HepG2 (cell line): Measurements from ENCODE around the gene CSNK2A1. TPM values are rescaled to one million over a fixed set of nuclear protein-coding genes. Genes with fewer than 3 reads are reported as not detected.
A peak's percentile ranks its signal among the peaks of the same experiment; 100 is the strongest.

Experiments used
- FOXJ3 ChIP-seq: sonication (generic); formaldehyde crosslinking; IDR thresholded peaks from 2 replicates; pipeline ENCODE4 v1.4.0; 2020; ENCODE audit warnings: missing genetic modification reagents, mild to moderate bottlenecking, borderline replicate concordance
- GZF1 ChIP-seq: sonication (generic); formaldehyde crosslinking; IDR thresholded peaks from 2 replicates; pipeline ENCODE4 v1.5.1; 2020; ENCODE audit warnings: mild to moderate bottlenecking, missing genetic modification reagents
- KAT2B ChIP-seq: fragments of 150-350 bp; IDR thresholded peaks from 2 replicates; pipeline ENCODE4 v1.6.1; 2014; ENCODE audit warnings: low read depth, low read length, borderline replicate concordance
- MIER2 ChIP-seq: IDR thresholded peaks from 2 replicates; pipeline ENCODE4 v1.6.1; 2016; ENCODE audit warnings: missing biosample characterization, missing genetic modification reagents
- MTA1 ChIP-seq: sonication (generic); formaldehyde crosslinking; IDR thresholded peaks from 2 replicates; pipeline ENCODE4 v1.4.0; 2020; ENCODE audit warnings: missing genetic modification reagents, mild to moderate bottlenecking, borderline replicate concordance
- NKX3-1 ChIP-seq: sonication (generic); formaldehyde crosslinking; IDR thresholded peaks from 2 replicates; pipeline ENCODE4 v1.5.0; 2020; ENCODE audit warnings: missing genetic modification reagents
- NR2F1 ChIP-seq, 2 experiments: fragments of 450-650 bp in 1 of 2; formaldehyde crosslinking in 1 of 2; IDR thresholded peaks; 2 replicates each; pipeline versions ENCODE4 v1.5.0 to v1.6.1; 2016 to 2020; ENCODE audit warnings: mild to moderate bottlenecking in 1 of 2, missing compliant biosample characterization in 1 of 2, missing genetic modification reagents in 1 of 2, moderate library complexity in 1 of 2
- NR2F2 ChIP-seq: IDR thresholded peaks from 2 replicates; pipeline ENCODE4 v1.6.1; 2012; ENCODE audit warnings: low read depth, inconsistent platforms, borderline replicate concordance
- RBAK ChIP-seq: sonication (generic); formaldehyde crosslinking; IDR thresholded peaks from 2 replicates; pipeline ENCODE4 v1.5.1; 2020; ENCODE audit warnings: mild to moderate bottlenecking, missing genetic modification reagents
- SNRNP70 ChIP-seq: fragments of 200-400 bp; formaldehyde crosslinking; IDR thresholded peaks from 2 replicates; pipeline ENCODE4 v1.6.1; 2017; ENCODE audit warnings: mild to moderate bottlenecking, low read depth, low read length, moderate library complexity
- SP140L ChIP-seq: sonication (generic); formaldehyde crosslinking; IDR thresholded peaks from 2 replicates; pipeline ENCODE4 v1.4.0; 2020; ENCODE audit warnings: missing genetic modification reagents, borderline replicate concordance
- TAF15 ChIP-seq: fragments of 200-400 bp; formaldehyde crosslinking; IDR thresholded peaks from one replicate; pipeline ENCODE4 v1.6.1; 2018; ENCODE audit warnings: mild to moderate bottlenecking, low read depth, low read length; ENCODE audit not compliant: poor library complexity, severe bottlenecking
- TCF7 ChIP-seq: sonication (generic); IDR thresholded peaks from 2 replicates; pipeline ENCODE4 v1.6.1; 2016; ENCODE audit warnings: antibody characterized with exemption, low read depth
- ZNF264 ChIP-seq: sonication (generic); formaldehyde crosslinking; IDR thresholded peaks from 2 replicates; pipeline ENCODE4 v1.4.0; 2020; ENCODE audit warnings: missing genetic modification reagents
- ZNF282 ChIP-seq: fragments of 450-650 bp; IDR thresholded peaks from 2 replicates; pipeline ENCODE4 v1.6.1; 2018; ENCODE audit not compliant: partially characterized antibody
- ZNF563 ChIP-seq: sonication (generic); formaldehyde crosslinking; IDR thresholded peaks from 2 replicates; pipeline ENCODE4 v1.8.0; 2022; ENCODE audit warnings: mild to moderate bottlenecking, moderate library complexity, missing genetic modification reagents
- ZNF619 ChIP-seq: sonication (generic); formaldehyde crosslinking; IDR thresholded peaks from 2 replicates; pipeline ENCODE4 v1.4.0; 2020; ENCODE audit warnings: mild to moderate bottlenecking, missing genetic modification reagents
- ZNF766 ChIP-seq: sonication (generic); formaldehyde crosslinking; IDR thresholded peaks from 2 replicates; pipeline ENCODE4 v1.5.0; 2020; ENCODE audit warnings: missing genetic modification reagents, borderline replicate concordance
- ZNF83 ChIP-seq: sonication (generic); formaldehyde crosslinking; IDR thresholded peaks from 2 replicates; pipeline ENCODE4 v1.4.0; 2020; ENCODE audit warnings: missing genetic modification reagents, mild to moderate bottlenecking, borderline replicate concordance
- ZSCAN25 ChIP-seq: sonication (generic); formaldehyde crosslinking; IDR thresholded peaks from 2 replicates; pipeline ENCODE4 v1.8.0; 2022; ENCODE audit warnings: mild to moderate bottlenecking, missing genetic modification reagents
- polyA plus RNA-seq, 8 experiments: library from polyadenylated mRNA; depleted of rRNA in 3 of 8; stranded (reverse) in 7 of 8; unstranded in 1 of 8; fragments of >200 nt; fragmentation: Illumina TruSeq in 4 of 8; extraction: Trizol in 4 of 8; gene quantifications; 2 replicates each; pipeline versions ENCODE4 v1.2.1 to v1.2.3, GENCODE V29; 2011 to 2016; ENCODE audit warnings: low read depth in 4 of 8, missing spikeins in 1 of 8, mixed read lengths in 1 of 8; ENCODE audit not compliant: insufficient read depth in 1 of 8
- total RNA-seq, 5 experiments: library from RNA; depleted of rRNA; stranded (reverse); fragments of >200 nt; fragmentation: Illumina TruSeq; extraction: Trizol; gene quantifications; 2 replicates each; pipeline ENCODE4 v1.2.3, GENCODE V29; 2016; ENCODE audit warnings: low read depth in 1 of 5
- TF ChIP-seq, protein P1 (sequence below): sonication (generic); formaldehyde crosslinking; IDR thresholded peaks from 2 replicates; pipeline ENCODE4 v1.9.0; 2021; ENCODE audit warnings: missing genetic modification reagents, borderline replicate concordance
- TF ChIP-seq, protein P2 (sequence below): sonication (generic); formaldehyde crosslinking; IDR thresholded peaks from 2 replicates; pipeline ENCODE4 v1.8.1; 2023; ENCODE audit warnings: missing genetic modification reagents, inconsistent platforms, borderline replicate concordance
- TF ChIP-seq, protein P3 (sequence below): sonication (generic); formaldehyde crosslinking; IDR thresholded peaks from 2 replicates; pipeline ENCODE4 v1.5.0; 2020; ENCODE audit warnings: missing genetic modification reagents, mild to moderate bottlenecking, borderline replicate concordance
- TF ChIP-seq, protein P4 (sequence below): sonication (generic); formaldehyde crosslinking; conservative IDR thresholded peaks from 2 replicates; pipeline ENCODE4 v1.8.1; 2023; ENCODE audit warnings: missing genetic modification reagents

The CSNK2A1 gene
- total and polyA plus RNA-seq, 2 of the 13 experiments (the other 11 are each of a cell fraction or from before 2014, with no cell fraction given): 153 to 231 TPM

DNA sequence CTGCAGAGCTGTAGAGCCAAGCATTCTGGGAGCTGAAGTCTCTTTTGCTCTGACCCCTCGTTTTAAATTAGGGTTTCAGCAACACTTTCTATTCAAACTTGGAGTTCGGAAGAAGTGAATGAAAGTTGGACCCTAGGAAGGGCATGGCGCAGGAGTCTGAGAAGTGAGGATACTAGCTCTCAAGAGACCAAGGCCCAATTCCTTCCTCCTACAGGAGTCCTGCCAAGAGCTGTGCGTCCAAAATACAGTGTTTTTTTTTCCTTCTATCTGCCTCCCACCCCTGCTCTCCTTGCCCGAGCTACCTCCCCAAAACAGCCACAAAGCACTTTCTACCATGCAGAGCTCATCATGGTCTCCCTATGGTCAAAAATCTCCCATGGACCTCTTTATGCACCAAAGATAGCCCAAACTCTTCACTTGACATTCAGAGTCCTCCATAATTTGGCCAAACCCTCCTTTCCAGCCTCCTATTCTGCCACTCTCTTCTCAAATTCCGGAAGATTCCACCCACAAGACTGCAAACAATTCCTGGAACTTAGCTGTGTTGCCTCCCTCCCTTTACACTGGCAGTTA is 649 bp upstream of the CSNK2A1 start (continued):
- TF ChIP-seq, protein P1, sequence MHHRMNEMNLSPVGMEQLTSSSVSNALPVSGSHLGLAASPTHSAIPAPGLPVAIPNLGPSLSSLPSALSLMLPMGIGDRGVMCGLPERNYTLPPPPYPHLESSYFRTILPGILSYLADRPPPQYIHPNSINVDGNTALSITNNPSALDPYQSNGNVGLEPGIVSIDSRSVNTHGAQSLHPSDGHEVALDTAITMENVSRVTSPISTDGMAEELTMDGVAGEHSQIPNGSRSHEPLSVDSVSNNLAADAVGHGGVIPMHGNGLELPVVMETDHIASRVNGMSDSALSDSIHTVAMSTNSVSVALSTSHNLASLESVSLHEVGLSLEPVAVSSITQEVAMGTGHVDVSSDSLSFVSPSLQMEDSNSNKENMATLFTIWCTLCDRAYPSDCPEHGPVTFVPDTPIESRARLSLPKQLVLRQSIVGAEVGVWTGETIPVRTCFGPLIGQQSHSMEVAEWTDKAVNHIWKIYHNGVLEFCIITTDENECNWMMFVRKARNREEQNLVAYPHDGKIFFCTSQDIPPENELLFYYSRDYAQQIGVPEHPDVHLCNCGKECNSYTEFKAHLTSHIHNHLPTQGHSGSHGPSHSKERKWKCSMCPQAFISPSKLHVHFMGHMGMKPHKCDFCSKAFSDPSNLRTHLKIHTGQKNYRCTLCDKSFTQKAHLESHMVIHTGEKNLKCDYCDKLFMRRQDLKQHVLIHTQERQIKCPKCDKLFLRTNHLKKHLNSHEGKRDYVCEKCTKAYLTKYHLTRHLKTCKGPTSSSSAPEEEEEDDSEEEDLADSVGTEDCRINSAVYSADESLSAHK (CRISPR knock-in tag): 0 out of 2 replicates have a peak, but pooled peaks have one; percentile 19
- 0 out of 4 replicates have a peak, but pooled peaks of 1 of the 2 experiments have one; percentile 3 for TF ChIP-seq NR2F1 (CRISPR knock-in tag; IDR thresholded peaks at IDR 0.05)
- TF ChIP-seq ZNF83 (CRISPR knock-in tag): no peak
- TF ChIP-seq SNRNP70: no peak
- TF ChIP-seq SP140L: no peak
- TF ChIP-seq ZSCAN25 (CRISPR knock-in tag): no peak
- no peak for TF ChIP-seq ZNF282
- 0 out of 2 replicates have a peak, but pooled peaks have one; percentile 18 for TF ChIP-seq ZNF766
- TF ChIP-seq NKX3-1 (CRISPR knock-in tag): no peak
- TF ChIP-seq ZNF563: no peak
- TF ChIP-seq FOXJ3 (CRISPR knock-in tag): no peak
- TF ChIP-seq TCF7: no peak
- TF ChIP-seq TAF15: no peak
- TF ChIP-seq GZF1 (CRISPR knock-in tag): no peak
- no peak for TF ChIP-seq NR2F2
- TF ChIP-seq, protein P2, sequence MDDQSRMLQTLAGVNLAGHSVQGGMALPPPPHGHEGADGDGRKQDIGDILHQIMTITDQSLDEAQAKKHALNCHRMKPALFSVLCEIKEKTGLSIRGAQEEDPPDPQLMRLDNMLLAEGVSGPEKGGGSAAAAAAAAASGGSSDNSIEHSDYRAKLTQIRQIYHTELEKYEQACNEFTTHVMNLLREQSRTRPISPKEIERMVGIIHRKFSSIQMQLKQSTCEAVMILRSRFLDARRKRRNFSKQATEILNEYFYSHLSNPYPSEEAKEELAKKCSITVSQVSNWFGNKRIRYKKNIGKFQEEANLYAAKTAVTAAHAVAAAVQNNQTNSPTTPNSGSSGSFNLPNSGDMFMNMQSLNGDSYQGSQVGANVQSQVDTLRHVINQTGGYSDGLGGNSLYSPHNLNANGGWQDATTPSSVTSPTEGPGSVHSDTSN: no peak
- TF ChIP-seq ZNF264 (CRISPR knock-in tag): peak; percentile 35; the same call in 1 of the 2 replicates
- TF ChIP-seq ZNF619: no peak
- TF ChIP-seq KAT2B: no peak
- TF ChIP-seq MTA1 (CRISPR knock-in tag): no peak
- TF ChIP-seq, protein P3, sequence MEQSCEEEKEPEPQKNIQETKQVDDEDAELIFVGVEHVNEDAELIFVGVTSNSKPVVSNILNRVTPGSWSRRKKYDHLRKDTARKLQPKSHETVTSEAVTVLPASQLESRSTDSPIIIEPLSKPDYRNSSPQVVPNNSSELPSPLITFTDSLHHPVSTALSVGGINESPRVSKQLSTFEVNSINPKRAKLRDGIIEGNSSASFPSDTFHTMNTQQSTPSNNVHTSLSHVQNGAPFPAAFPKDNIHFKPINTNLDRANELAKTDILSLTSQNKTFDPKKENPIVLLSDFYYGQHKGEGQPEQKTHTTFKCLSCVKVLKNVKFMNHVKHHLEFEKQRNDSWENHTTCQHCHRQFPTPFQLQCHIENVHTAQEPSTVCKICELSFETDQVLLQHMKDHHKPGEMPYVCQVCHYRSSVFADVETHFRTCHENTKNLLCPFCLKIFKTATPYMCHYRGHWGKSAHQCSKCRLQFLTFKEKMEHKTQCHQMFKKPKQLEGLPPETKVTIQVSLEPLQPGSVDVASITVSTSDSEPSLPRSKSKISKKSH (CRISPR knock-in tag): no peak
- no peak for TF ChIP-seq MIER2 (CRISPR knock-in tag)
- TF ChIP-seq, protein P4, sequence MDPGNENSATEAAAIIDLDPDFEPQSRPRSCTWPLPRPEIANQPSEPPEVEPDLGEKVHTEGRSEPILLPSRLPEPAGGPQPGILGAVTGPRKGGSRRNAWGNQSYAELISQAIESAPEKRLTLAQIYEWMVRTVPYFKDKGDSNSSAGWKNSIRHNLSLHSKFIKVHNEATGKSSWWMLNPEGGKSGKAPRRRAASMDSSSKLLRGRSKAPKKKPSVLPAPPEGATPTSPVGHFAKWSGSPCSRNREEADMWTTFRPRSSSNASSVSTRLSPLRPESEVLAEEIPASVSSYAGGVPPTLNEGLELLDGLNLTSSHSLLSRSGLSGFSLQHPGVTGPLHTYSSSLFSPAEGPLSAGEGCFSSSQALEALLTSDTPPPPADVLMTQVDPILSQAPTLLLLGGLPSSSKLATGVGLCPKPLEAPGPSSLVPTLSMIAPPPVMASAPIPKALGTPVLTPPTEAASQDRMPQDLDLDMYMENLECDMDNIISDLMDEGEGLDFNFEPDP: 0 out of 2 replicates have a peak, but pooled peaks have one; percentile 1
- TF ChIP-seq RBAK (CRISPR knock-in tag): peak; percentile 25; the same call in 1 of the 2 replicates
